ENCODE results near the gene PXDN. TPM values are rescaled to one million over a fixed set of nuclear protein-coding genes. Genes with fewer than 3 reads are reported as not detected.
"Not testable (repeated sequence)": the region's sequence is repeated elsewhere in the genome, so short reads cannot be mapped to it uniquely, and the experiment has no call there.

Gene PXDN
- total RNA-seq, 1 donor from 2014 or later: 1.5 TPM

DNA sequence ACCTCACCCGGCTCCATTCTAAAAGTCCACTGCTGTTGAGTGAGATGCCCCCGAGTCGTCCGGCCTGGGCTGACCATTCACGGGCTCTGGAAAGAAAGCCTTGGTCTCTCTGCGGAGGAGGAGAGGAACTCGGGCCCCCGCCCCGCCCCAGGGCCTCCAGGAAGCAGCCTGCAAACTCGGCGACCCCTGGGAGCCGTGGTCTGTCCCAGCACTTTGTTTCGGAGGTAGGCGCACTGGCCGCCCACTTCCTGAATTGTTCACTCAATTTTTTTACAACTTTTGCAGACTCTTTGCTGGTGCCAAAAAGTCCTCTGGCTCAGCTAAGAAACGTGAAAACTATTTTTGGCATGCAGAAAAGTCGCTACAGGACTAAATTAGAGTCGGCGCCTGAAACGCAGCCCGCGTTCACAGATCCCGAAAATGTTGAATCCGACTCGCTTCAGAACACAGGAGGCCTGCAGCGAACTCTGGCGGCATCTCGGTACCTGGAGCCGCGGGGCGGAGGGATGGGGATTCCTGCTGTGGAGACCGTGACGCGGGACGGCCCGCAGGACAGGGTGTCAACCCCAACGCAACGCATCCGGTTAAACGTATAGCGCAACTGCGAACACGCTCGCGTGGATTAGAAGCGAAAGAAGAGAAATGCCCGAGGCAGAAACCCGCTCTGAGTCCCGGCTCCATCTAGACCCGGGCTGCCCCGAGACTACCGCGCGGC, 1.5 kb downstream of the PXDN start:
- intact Hi-C loops (cut with micrococcal nuclease): no loop called here

DNA sequence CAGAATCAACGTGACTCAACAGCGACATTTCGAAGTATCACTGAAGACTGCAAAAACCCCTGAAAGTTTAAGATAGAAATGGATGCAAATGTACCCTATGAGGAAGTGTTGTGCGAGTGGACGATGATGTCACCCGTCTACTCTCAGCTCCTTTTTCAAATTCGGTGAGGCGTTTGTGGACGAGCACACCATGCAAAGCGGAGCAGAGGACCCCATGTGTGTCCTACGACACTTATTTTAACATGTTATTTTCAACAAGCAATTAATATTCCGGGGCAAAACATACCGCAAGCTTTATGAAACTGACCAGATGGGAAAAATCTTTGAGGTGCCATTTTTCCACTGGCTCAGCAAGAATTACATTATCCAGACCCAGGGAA, 2.0 kb downstream of the PXDN start:
- intact Hi-C loops (cut with micrococcal nuclease): no loop called here

DNA sequence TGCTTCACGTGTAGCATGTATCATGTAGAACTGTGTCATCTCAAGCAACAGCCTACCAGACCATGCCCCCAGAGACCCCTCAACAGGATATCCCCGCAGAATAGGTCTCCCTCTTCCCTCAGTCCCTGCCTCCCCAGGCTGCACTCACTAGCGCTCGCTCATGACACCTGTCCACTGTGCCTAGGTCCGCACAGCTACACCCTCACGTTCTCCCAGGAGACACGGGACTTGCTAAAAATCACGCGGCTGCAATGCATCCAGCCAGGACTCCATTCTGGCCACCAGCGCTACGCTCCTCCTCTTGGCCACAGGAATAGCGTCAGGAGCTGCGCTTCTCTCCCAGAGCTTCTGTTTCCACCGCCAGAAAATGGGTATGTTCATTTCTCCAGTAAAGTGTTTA, 2.5 kb downstream of the PXDN start:
- intact Hi-C loops (cut with micrococcal nuclease): no loop called here

DNA sequence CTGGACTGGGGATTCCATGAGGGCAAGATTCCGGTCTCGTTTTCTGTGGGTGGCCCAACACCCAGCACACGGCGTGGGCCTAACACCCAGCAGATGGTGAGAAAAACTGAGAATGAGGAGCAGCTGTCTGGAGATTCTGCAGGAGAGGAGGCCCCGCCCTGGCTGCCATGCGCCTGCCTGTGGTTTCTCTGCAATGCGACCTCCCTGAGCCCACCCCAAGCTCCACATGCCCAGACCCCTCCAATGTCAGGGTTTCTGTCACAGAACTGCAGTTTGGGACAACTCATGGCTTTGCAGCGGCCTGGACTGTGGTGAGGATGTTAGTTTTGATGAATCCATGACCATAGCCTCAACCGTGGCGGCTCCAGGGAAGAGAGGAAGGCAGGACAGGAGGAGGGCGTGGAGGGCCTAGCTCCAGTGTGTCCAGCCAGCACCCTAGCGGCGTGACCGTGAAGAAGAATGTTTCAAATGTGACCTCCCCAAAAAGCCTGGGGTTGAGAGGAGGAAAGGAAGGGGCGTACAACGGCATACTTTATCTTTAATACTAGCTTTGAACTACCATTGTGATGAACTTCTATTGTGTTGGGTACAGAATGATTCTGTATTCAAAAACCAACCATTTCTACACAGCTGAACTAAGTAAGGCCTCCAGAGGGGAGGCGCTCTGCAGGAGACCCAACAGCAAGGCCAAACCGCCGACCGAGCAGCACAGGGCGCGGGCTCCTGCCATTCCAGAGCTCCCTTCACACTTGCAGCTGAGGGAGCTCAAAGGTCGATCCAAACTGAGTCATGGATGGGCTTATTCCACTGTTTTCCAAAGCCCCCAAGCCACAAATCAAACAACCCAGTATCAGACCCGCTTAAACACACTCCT, 3.4 kb downstream of the PXDN start:
- intact Hi-C loops (cut with micrococcal nuclease): no loop called here

DNA sequence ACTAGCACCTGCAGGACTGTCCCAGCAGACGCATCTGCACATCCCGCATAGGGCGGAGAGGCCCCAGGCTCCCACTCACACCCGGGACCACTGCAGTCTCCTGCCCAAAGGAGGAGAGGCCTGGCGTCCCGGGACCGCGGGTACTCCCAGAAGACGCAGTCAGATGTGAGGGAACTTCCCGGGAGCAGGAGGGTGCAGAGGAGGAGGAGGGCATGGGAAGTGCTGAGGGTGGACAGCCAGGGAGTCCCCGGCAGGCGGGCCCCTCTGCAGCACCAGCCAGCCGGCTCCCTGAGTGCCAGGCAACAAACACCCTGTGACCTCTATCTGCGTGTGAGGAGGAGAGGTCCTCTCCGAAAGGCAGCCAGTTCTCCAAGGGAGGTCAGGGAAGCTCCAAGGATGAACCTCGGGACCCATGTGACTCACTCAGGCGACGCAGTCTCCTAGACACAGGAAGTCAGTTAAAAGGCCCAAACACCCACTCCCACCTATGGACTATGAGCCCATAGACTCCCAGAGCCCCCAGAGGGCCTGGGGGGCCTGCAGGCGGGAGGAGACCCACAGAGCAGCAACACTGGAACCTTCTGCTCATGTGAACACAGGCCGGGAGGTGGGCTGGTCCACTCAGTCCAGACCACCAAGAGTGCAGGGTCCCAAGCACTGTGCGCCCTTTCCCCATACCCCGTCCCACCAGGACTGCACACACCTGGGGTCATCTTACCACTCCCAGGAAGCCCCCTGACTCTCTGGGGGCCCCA, 4.2 kb downstream of the PXDN start:
- intact Hi-C loops (cut with micrococcal nuclease): no loop called here

DNA sequence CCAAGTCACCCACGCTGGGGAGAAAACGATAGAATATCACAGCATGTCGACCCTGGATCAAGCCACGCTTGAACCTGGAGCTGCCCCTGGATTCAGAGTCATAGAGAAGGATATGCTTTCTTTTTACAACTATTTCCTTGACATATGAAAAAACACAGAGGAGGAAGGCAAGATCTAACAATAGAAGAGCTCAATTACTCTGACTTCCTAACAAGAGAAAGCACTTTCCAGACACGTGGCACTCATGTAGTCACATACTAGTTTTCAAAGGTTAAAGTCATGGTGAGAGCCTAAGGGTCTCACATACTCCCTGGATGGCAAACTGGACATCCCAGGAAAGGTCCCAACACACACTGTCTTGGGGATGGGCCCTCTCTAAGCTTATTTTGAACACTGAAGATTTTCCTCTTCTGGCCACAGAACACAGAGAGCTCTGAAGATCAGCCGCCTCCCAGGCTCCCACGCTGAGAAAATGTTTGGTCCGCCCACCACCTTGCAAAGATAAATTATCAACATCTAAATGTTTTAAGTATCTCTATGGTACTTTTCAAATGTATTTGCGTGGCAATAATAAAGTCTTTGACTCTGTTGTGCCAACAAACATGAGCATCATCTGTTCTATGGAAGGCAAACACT, 4.9 kb downstream of the PXDN start:
- intact Hi-C loops (cut with micrococcal nuclease): no loop called here

DNA sequence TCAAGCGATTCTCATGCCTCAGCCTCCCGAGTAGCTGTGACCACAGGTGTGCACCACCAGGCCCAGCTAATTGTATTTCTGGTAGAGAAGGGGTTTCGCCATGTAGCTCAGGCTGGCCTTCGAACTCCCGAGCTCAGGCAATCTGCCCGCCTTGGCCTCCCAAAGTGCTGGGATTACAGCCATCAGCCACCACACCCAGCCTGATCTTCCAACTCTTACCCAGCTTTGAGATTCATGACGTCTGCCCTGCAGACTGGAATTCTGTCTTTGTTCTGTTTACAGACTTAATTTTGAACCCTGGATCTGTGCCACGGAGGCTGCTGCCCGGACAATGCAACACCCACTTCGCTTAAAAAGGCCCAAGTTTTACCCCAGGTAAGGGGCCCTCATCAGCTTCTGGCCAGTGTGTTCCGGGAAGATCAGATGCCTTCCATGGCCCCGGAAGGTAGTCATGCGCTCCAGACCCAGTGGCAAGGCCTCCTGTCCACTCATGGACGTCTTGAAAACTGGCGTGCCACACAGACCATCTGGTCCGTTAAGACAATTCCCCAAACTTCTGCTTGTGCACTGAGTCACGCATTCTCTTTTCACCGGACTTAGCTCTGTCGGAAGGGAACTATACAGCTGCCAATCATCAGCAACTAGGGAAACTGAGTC, 5.5 kb downstream of the PXDN start:
- intact Hi-C loops (cut with micrococcal nuclease): no loop called here

DNA sequence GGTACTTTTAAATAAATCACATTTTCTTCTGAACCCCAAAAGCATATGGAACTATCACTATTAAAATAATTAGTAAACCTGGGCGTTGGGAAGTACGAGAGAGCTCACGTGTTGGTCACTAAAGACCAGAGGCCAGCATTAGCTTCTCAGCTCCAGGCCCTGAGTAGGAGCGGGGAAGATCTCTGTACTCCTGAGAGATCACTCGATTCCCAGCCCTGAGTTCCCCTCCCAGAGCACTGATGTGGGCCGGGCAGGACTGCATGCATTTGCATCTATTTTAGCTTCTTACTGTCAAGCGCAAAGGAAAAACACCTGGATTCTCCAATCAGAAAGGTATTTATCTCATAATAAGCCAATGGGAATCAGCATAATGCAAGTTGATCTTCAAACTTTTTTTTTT, 6.2 kb downstream of the PXDN start:
- intact Hi-C loops (cut with micrococcal nuclease): no loop called here

DNA sequence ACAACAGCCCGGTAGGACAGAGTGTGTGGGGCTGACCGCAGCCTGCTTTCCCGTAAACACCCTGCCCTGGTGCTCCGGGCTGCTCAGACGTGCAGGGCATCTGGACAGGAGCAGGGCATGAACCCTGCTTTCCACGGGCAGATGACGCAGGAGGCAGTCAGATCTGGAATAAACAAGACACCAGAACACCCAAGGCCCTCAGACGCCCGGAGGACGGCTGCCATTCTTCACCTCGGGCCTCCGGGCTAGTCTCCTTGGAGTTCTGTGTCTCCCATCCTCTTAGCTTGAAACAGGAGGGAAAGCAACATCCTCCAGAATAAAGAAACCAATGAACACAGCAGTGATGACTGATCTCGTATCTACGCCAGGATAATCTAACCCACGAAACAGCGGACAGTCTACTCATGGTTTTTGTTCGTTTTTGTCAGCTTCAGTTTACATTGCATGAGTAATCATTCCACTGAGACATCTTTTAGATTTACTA, 7.3 kb downstream of the PXDN start:
- intact Hi-C loops (cut with micrococcal nuclease): no loop called here

DNA sequence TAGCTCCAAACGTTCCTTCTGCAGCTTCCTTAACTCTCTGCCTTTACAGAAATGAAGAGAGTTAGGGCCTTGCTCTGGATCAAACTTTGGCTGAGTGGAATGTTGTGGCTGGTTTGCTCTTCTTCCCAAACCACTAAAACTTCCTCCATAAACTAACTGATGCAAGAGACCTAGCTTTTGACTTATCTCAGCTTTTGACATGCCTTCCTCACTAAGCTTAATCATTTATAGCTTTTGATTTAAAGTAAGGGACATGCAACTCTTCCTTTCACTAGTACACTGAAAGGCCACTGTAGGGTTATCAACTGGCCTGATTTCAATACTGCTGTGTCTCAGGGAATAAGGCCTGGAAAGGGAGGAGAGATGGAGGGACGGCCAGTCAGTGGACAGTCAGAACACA, 8.3 kb downstream of the PXDN start:
- intact Hi-C loops (cut with micrococcal nuclease): no loop called here

DNA sequence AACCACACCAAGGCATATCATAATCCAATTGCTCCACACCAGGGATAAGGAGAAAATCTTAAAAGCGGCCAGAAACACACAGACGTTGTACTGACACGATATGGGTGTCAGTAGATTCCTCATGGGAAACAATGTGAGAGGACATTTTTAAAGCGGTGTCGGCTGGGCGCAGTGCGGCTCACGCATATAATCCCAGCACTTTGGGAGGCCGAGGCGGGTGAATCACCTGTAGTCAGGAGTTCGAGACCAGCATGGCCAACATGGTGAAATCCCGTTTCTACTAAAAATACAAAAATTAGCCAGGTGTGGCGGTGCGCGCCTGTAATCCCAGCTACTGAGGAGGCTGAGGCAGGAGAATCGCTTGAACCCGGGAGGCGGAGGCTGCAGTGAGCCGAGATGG, 11.0 kb downstream of the PXDN start:
- intact Hi-C loops (cut with micrococcal nuclease): not testable (repeated sequence)

DNA sequence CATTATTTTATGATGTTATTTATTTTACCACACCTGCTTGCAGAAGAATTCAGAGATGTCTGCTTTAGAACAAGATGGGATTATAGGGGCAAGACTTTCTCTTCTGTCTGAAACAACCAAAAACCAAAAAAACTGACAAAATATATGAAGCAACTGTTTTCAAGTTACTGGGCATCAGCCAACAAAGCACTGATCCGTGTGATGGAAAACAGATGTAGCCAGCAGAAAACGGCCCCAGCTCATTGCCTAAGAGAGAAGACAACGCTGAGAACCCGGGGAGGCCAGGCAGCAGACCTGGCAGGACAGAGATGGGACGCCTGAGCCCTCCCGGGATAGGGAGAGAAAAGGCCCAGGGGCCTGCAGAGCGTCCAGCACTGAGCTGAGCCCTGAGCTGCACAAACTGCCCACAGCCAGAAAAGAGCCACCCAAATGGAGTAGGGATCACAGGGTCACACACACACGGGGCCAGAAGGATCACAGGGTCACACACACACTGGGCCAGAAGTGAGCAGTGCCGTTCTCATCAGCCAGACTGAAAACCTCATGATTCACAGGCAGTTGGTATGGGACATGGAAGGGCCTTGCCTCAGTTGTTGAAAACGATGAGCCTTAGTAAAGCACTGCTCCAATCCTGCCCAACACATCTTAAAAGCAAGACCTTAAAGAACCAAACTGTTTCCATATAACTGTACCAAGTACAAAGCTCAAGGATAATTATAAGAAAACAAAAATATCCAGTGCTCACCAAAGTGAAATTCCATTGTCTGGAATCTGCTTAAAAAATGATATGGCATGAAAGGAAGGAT, 12.1 kb downstream of the PXDN start:
- intact Hi-C loops (cut with micrococcal nuclease): no loop called here

DNA sequence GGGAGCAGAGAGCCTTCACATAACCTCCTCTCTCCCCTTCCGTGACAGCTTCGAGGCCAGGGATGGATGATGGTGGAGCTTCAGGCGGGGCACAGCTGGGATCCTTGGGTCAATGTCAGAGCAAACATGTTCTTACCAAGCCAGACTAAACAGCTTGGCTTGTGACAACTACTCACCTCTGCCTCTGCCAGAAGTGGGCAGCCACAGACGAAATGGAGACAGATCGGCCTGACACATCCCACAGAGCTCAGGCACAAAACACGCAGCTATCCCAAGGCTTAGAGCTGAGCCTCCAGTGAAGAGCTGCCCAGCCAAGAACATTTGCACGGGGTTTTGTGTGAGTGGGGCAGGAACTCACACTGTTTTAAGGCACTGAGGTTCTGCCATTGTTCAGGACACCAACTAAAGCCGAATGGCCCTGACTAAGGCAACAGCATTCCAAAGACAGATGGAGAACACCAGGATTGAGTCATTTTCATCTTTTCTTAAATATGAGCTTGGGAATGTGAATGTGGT, 12.8 kb downstream of the PXDN start:
- intact Hi-C loops (cut with micrococcal nuclease): no loop called here

DNA sequence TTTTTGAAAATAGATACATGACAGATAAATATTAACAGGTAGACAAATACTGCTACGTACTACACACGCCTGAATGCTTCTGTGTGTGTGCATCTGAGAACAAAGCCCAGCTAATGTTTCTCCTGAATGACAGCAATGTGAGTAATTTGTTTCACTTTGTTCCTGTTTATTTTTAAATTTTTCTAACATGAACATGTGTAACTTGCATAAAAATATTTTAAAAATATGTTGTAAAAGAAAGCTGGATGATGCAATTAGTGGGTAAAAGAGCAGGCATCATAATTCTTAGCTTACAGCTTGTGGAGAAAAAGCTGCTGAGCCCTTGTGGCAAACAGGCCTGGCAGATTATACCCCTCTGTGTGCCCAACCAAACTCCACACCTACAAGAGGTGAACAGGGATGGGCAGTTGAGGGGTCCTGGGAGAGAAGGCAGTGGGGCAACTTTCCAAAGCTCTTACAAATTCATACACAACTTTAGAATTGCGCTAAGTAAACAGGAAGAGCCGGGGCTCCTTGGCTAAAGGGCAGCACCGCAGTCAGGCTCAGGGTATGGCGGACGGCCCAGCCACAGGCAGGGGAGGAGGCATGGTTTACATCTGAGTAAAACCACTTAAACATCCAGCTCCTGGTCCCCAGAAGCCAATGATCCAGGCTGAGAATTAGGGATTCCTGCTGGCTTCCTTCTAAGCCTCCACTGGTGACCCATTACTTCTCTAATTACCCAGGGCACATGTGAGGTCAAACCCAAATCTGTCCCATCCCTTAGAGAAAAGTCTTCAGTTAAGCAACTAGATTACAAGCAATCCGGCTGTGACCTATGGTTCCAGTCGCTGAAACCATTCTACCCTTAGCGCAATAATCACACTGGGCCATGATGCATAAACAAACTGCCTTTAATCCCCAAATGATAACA, 14.0 kb downstream of the PXDN start:
- intact Hi-C loops (cut with micrococcal nuclease): no loop called here

DNA sequence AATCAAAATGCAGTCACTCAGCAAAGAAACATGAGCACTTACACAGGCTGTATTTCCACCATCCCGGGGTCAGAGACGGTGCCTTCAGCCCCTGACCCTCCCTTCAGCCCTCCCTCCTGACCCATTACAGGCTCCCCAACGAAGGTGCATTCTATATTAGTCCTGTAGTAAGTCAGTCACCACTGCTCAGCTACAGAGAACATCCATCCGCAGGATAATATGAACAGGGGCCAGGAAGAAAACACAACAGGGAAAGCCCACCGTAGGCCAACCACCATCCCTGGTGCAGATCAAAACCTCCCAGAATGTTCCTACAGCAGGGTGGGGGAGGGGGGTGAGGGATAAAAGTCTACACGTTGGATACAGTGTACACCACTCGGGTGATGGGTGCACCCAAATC, 15.1 kb downstream of the PXDN start:
- intact Hi-C loops (cut with micrococcal nuclease): no loop called here

DNA sequence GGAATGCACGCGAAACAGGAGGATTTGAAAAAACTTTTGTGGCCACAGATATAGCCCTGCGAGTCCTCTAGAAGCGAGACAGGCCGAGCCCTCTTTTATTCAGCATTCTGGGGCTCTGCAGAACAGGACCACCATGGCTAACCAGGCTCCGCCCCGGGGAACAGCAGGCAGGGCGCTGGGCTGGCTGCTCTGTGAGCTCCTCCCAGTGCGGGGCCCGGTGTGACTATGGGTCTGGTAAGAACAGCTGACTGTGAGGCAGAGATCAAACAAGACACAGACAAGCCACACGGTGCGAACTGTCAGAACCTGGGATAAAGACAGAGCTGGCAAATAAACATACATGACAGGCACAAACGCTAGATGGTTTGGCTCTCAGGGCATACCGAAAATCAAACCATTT, 15.5 kb downstream of the PXDN start:
- intact Hi-C loops (cut with micrococcal nuclease): no loop called here

DNA sequence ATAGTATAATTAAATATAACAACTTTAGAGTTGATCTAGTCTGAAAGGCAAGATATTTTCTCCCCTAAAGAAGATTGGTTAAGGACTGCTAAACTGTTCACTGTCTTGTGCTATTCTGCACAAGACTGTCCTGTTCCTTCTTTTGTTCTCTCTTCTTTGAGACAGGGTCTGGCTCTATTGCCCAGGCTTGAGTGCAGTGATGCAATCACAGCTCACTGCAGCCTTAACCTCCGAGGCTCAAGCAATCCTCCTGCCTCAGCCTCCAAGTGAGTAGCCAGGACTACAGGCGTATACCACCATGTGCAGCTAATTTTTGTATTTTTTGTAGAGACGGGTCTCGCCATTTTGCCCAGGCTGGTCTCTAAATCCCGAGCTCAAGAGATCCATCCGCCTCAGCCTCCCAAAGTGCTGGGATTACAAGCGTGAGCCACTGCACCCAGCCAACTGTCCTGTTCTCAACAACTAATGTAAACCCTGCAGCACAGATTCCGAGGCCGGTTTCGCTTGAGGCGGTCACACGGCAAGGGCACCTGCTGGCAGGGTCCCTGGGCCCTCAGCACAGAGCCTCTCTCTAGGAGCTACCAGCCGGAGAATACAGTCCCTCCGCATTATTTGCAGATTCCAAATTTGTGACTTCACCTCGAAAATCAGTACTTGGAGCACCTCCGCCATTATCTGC, 16.4 kb downstream of the PXDN start:
- intact Hi-C loops (cut with micrococcal nuclease): no loop called here

DNA sequence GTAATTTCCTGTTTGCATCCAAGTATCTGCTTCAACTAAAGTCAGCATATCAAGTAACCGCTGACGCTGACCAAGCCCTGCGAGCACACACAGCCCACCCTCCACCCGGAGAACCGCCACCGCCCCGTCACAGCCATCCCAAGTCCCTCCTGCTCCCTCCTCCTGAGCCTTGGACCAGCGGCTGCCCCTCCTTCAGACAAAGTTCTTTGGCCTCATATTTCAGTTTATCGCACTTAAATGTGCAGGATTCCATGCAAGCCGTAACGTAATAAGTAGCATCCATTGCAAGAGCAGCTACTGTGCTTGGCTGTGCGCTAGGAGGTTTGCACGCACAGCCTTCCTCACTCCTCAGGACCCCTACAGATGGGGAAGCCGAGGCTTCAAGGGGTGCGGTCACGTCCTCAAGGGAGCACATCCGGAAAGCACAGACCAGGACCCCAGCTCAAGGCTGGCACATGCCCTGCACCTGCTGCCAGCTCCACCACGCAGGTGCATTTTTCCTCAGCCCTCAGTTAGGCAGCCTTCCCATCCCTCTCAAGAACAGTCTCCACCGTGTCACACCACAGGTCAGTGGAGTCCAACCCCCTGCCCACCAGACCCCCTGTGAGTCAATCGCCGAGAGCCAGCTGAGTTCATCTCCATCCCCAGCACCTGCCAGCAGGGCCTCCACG, 17.1 kb downstream of the PXDN start:
- intact Hi-C loops (cut with micrococcal nuclease): no loop called here
